Sigmoid colon (tissue), 7 donors: ENCODE data around the gene IFI44L. TPM values are rescaled to one million over a fixed set of nuclear protein-coding genes. Genes with fewer than 3 reads are reported as not detected.

Experiments used
- DNase-seq: peaks from one replicate; pipeline ENCODE4 v3.0.0-alpha.2; 2019
- H3K27ac ChIP-seq, 4 donors: fragments of 200-600 bp; sonication (generic); one replicate each; pipeline ENCODE4 v1.5.1; 2016 to 2019; ENCODE audit warnings: mild to moderate bottlenecking in 1 of 4
- H3K27me3 ChIP-seq, 3 donors: fragments of 200-600 bp; sonication (generic); one replicate each; pipeline ENCODE4 v1.5.1; 2019; ENCODE audit warnings: mild to moderate bottlenecking in 1 of 3
- H3K36me3 ChIP-seq, 4 donors: fragments of 200-600 bp; sonication (generic); one replicate each; pipeline ENCODE4 v1.5.1; 2016 to 2019
- H3K4me1 ChIP-seq, 4 donors: fragments of 200-600 bp; sonication (generic); one replicate each; pipeline ENCODE4 v1.5.1; 2017 to 2019
- H3K4me3 ChIP-seq, 4 donors: fragments of 200-600 bp; sonication (generic); one replicate each; pipeline ENCODE4 v1.5.1; 2017 to 2019; ENCODE audit warnings: mild to moderate bottlenecking in 2 of 4, moderate library complexity in 1 of 4
- H3K9me3 ChIP-seq, 4 donors: fragments of 200-600 bp in 3 of 4; sonication (generic) in 3 of 4; one replicate each; pipeline versions ENCODE4 v1.5.1 to v1.6.1; 2013 to 2019
- CTCF ChIP-seq, 4 experiments: fragments of 450-650 bp in 3 of 4; fragments of 200-600 bp in 1 of 4; IDR thresholded peaks; one replicate each; pipeline ENCODE4 v1.5.1; 2016 to 2019; ENCODE audit warnings: antibody characterized with exemption in 4 of 4, mild to moderate bottlenecking in 3 of 4, moderate library complexity in 2 of 4
- EP300 ChIP-seq, 4 donors: sonication (generic); formaldehyde crosslinking; IDR thresholded peaks; one replicate each; pipeline ENCODE4 v1.6.1; 2017; ENCODE audit warnings: antibody characterized with exemption in 4 of 4
- POLR2A ChIP-seq, 2 donors: fragments of 450-650 bp; IDR thresholded peaks; one replicate each; pipeline ENCODE4 v1.6.1; 2016; ENCODE audit warnings: antibody characterized with exemption in 2 of 2, mild to moderate bottlenecking in 2 of 2, moderate library complexity in 2 of 2
- POLR2AphosphoS5 ChIP-seq, 4 donors: sonication (generic); formaldehyde crosslinking; IDR thresholded peaks; one replicate each; pipeline ENCODE4 v1.6.1; 2017; ENCODE audit warnings: antibody characterized with exemption in 4 of 4
- WGBS, 2 donors: extraction: QIAGEN DNeasy Blood & Tissue Kit; methylation state at CpG; one replicate each; pipeline ENCODE4 v1.1.7; 2013; 5-methylcytosine and 5-hydroxymethylcytosine counted together
- intact Hi-C: fragments of 100-400 bp; cut with DNase I; formaldehyde crosslinking; loops from one replicate; pipeline ENCODE4 v1.15.1; 2023
- polyA plus RNA-seq, 3 donors: library from polyadenylated mRNA; stranded (reverse); fragments of 200-250 nt; gene quantifications; one replicate each; pipeline ENCODE4 v1.2.3, GENCODE V29; 2013
- total RNA-seq, 4 donors: library from RNA; depleted of rRNA; stranded (reverse); fragments of >200 nt; gene quantifications; one replicate each; pipeline ENCODE4 v1.1.0, GENCODE V29; 2016
- donor health status: healthy with polysubstance abuse.
- donor health status: Bipolar disorder and iron deficiency.
- donor health status: healthy.

Gene IFI44L
- total and polyA plus RNA-seq, 7 donors: 1.6 to 18.4 (median 7.8) TPM

- TF ChIP-seq POLR2A (IDR thresholded peaks at IDR 0.05): no peak
- TF ChIP-seq CTCF (IDR thresholded peaks at IDR 0.05): no peak
- no peak for TF ChIP-seq EP300 (IDR thresholded peaks at IDR 0.05)
- no peak for TF ChIP-seq POLR2AphosphoS5 (IDR thresholded peaks at IDR 0.05)
- intact Hi-C loops: no loop called here
Observed at GRCh38 chr1:78641558-78641957, 21.3 kb downstream of the IFI44L start.

GRCh38 chr1:78645723-78646122 lies 25.5 kb downstream of the IFI44L start:
- no peaks in the 10 kb centered on the region for H3K27me3 ChIP-seq
- H3K27ac ChIP-seq: no peak overlapping the region
- no peak overlapping the region for H3K4me3 ChIP-seq
- no peaks in the 10 kb centered on the region for H3K9me3 ChIP-seq
- TF ChIP-seq POLR2A (IDR thresholded peaks at IDR 0.05): no peak
- TF ChIP-seq CTCF (IDR thresholded peaks at IDR 0.05): no peak
- TF ChIP-seq POLR2AphosphoS5 (IDR thresholded peaks at IDR 0.05): no peak
- TF ChIP-seq EP300 (IDR thresholded peaks at IDR 0.05): no peak
- DNase-seq: no peak
- 34 to 82% methylated on average over 1 of the region's 1 CpG for WGBS, 2 donors
- H3K36me3 ChIP-seq: no peaks in the 10 kb centered on the region
- peaks cover 0 to 11% (median 2%) of the 10 kb centered on the region in 4 donors for H3K4me1 ChIP-seq
- intact Hi-C loops: no loop called here

More at GRCh38 chr1:78641558-78641957, 21.3 kb downstream of the IFI44L start:
- no peaks in the 10 kb centered on the region for H3K36me3 ChIP-seq
- no peaks in the 10 kb centered on the region for H3K9me3 ChIP-seq
- no peak for DNase-seq
- 91 to 92% methylated on average over 4 of the region's 4 CpGs for WGBS, 2 donors
- H3K27ac ChIP-seq: no peak overlapping the region
- H3K4me3 ChIP-seq: no peak overlapping the region
- H3K4me1 ChIP-seq: no peaks in the 10 kb centered on the region
- H3K27me3 ChIP-seq: no peaks in the 10 kb centered on the region

- 92 to 93% methylated on average over 1 of the region's 1 CpG for WGBS, 2 donors
- Histone ChIP-seq H3K4me1 (peaks cover 0 to 11% (median 2%) of the 10 kb centered on the region in 4 donors), H3K4me3 (no peak overlapping the region), H3K27me3 (no peaks in the 10 kb centered on the region), H3K36me3 (no peaks in the 10 kb centered on the region), H3K27ac (no peak overlapping the region), H3K9me3 (no peaks in the 10 kb centered on the region)
- TF ChIP-seq POLR2A (IDR thresholded peaks at IDR 0.05): no peak
- TF ChIP-seq EP300 (IDR thresholded peaks at IDR 0.05): no peak
- TF ChIP-seq CTCF (IDR thresholded peaks at IDR 0.05): no peak
- no peak for TF ChIP-seq POLR2AphosphoS5 (IDR thresholded peaks at IDR 0.05)
- DNase-seq: no peak
- intact Hi-C loops: no loop called here
Observed at GRCh38 chr1:78647238-78647637, 27.0 kb downstream of the IFI44L start.

GRCh38 chr1:78649628-78650027 lies 29.4 kb downstream of the IFI44L start, which contains the start of gene IFI44:
Gene IFI44 (plus strand): TSS chr1:78649831. CDS start chr1:78650196, 365 bp downstream.
- TF ChIP-seq EP300 (IDR thresholded peaks at IDR 0.05) (no peak), POLR2AphosphoS5 (IDR thresholded peaks at IDR 0.05) (peak in 3 of 4 donors; percentile 71 to 81 (median 74)), CTCF (IDR thresholded peaks at IDR 0.05) (no peak), POLR2A (IDR thresholded peaks at IDR 0.05) (peak in 1 of 2 donors; percentile 18)
- Histone ChIP-seq H3K4me1 (peaks cover 0 to 11% (median 4%) of the 10 kb centered on the region in 4 donors), H3K36me3 (peaks cover 0 to 4% (median 0%) of the 10 kb centered on the region in 4 donors), H3K9me3 (no peaks in the 10 kb centered on the region), H3K4me3 (peak within 1 kb of the TSS; percentile 7 to 40 (median 33)), H3K27me3 (no peaks in the 10 kb centered on the region), H3K27ac (peak within 1 kb of the TSS; percentile 36 to 57 (median 50))
- intact Hi-C loops: no loop called here
- DNase-seq: peak; percentile 88
